A549 (cell line): ENCODE results near the gene AWAT2. TPM values are rescaled to one million over a fixed set of nuclear protein-coding genes. Genes with fewer than 3 reads are reported as not detected.

Experiments used
- ATAC-seq, 2 experiments: fragments of 200-7000 bp in 1 of 2; fragments of >200 bp in 1 of 2; cut with Nextera tagmentation in 1 of 2; cut with Tn5 transposase in 1 of 2; 3 replicates each; pipeline versions ENCODE4 v1.8.0 to v1.9.1; 2018 to 2020; ENCODE audit warnings: mild to moderate bottlenecking in 1 of 2, moderate library complexity in 1 of 2
- CTCF ChIA-PET: fragments of 300-600 bp; sonication (Branson Sonifier 250); formaldehyde crosslinking; extraction: SDS; loops from one replicate; lab custom pipeline; 2021; ENCODE audit warnings: antibody characterized with exemption, inconsistent platforms; lab: Yijun Ruan, JAX
- POLR2A ChIA-PET: fragments of 350-600 bp; formaldehyde crosslinking; extraction: SDS; loops from one replicate; lab custom pipeline; 2021; ENCODE audit warnings: antibody characterized with exemption, inconsistent platforms; lab: Yijun Ruan, JAX
- DNase-seq, 2 experiments: peaks; one replicate each; pipeline versions ENCODE4 v3.0.0 to v3.0.0-alpha.2; 2011 to 2016; ENCODE audit warnings: low read depth in 1 of 2, low spot score in 1 of 2
- FAIRE-seq: peaks from 2 replicates; lab custom pipeline; 2011; peaks lifted over from hg19 to GRCh38; lab: Jason Lieb, UNC
- H3K27ac ChIP-seq, 2 experiments: fragments of >200 bp; sonication (Bioruptor Twin); formaldehyde crosslinking; 3 replicates each; pipeline ENCODE4 v1.5.1; 2016 to 2017
- H3K4me1 ChIP-seq: fragments of >200 bp; sonication (Bioruptor Twin); formaldehyde crosslinking; 3 replicates; pipeline ENCODE4 v1.6.1; 2016
- H3K4me2 ChIP-seq: fragments of >200 bp; sonication (Bioruptor Twin); formaldehyde crosslinking; 3 replicates; pipeline ENCODE4 v1.6.1; 2016
- H3K4me3 ChIP-seq: fragments of >200 bp; sonication (Bioruptor Twin); formaldehyde crosslinking; 3 replicates; pipeline ENCODE4 v1.5.1; 2016
- H3K9me3 ChIP-seq: fragments of >200 bp; sonication (Bioruptor Twin); formaldehyde crosslinking; 3 replicates; pipeline ENCODE4 v1.6.1; 2016
- BHLHE40 ChIP-seq: IDR thresholded peaks from 2 replicates; pipeline ENCODE4 v1.6.1; 2012; ENCODE audit warnings: low read depth, low read length, inconsistent platforms
- CBX2 ChIP-seq: fragments of 200-600 bp; sonication (generic); IDR thresholded peaks from 2 replicates; pipeline ENCODE4 v1.6.1; 2016; ENCODE audit warnings: low read depth, mild to moderate bottlenecking, borderline replicate concordance
- EHMT2 ChIP-seq: fragments of 200-600 bp; sonication (generic); IDR thresholded peaks from 2 replicates; pipeline ENCODE4 v1.6.1; 2016; ENCODE audit warnings: antibody characterized with exemption, low read depth, mild to moderate bottlenecking, moderate library complexity
- ESRRA ChIP-seq: fragments of 150-350 bp; IDR thresholded peaks from 2 replicates; pipeline ENCODE4 v1.6.1; 2014; ENCODE audit warnings: mild to moderate bottlenecking, low read length, borderline replicate concordance
- FOSB ChIP-seq: fragments of 250-450 bp; sonication (Bioruptor Pico); IDR thresholded peaks from 2 replicates; pipeline ENCODE4 v1.5.0; 2020; ENCODE audit warnings: mild to moderate bottlenecking, moderate library complexity
- FOXS1 ChIP-seq: fragments of 250-450 bp; sonication (Bioruptor Pico); IDR thresholded peaks from 2 replicates; pipeline ENCODE4 v1.5.0; 2020; ENCODE audit warnings: mild to moderate bottlenecking, moderate library complexity
- NPAS2 ChIP-seq: fragments of 250-450 bp; sonication (Bioruptor Pico); IDR thresholded peaks from 2 replicates; pipeline ENCODE4 v1.8.0; 2022; ENCODE audit warnings: mild to moderate bottlenecking, moderate library complexity, borderline replicate concordance
- POLR2A ChIP-seq: IDR thresholded peaks from 2 replicates; pipeline ENCODE4 v1.6.1; 2012; ENCODE audit warnings: mild to moderate bottlenecking, low read length
- RAD21 ChIP-seq, 2 experiments: fragments of >200 bp in 1 of 2; sonication (Bioruptor Twin) in 1 of 2; formaldehyde crosslinking in 1 of 2; IDR thresholded peaks in 1 of 2; conservative IDR thresholded peaks in 1 of 2; 2 replicates in 1 of 2; 3 replicates in 1 of 2; pipeline ENCODE4 v1.6.1; 2012 to 2018; ENCODE audit warnings: inconsistent platforms in 1 of 2
- RNF2 ChIP-seq: fragments of 200-600 bp; sonication (generic); IDR thresholded peaks from 2 replicates; pipeline ENCODE4 v1.6.1; 2016; ENCODE audit warnings: low read depth, mild to moderate bottlenecking, antibody characterized with exemption, moderate library complexity, borderline replicate concordance
- SMC3 ChIP-seq: fragments of >200 bp; sonication (Bioruptor Twin); formaldehyde crosslinking; IDR thresholded peaks from 3 replicates; pipeline ENCODE4 v1.6.1; 2018; ENCODE audit warnings: inconsistent platforms
- SREBF2 ChIP-seq: fragments of 450-650 bp; IDR thresholded peaks from 2 replicates; pipeline ENCODE4 v1.6.1; 2014; ENCODE audit warnings: mild to moderate bottlenecking, moderate library complexity
- WGBS: methylation state at CpG from one replicate; pipeline ENCODE4 v1.1.6; 2017; ENCODE audit errors: missing lambda C conversion rate; 5-methylcytosine and 5-hydroxymethylcytosine counted together
- polyA plus RNA-seq, 4 experiments: library from polyadenylated mRNA; depleted of rRNA in 3 of 4; stranded (reverse); fragments of >200 nt; fragmentation: RNase III in 1 of 4; extraction: RNeasy Plus Mini Kit Qiagen cat#74134 plus additional on column Dnase treatment in 1 of 4; gene quantifications; 2 replicates in 3 of 4; 3 replicates in 1 of 4; pipeline ENCODE4 v1.2.3, GENCODE V29; 2011 to 2017
- TF ChIP-seq, protein P1 (sequence below): fragments of 450-650 bp; IDR thresholded peaks from 2 replicates; pipeline ENCODE4 v1.6.1; 2014; ENCODE audit warnings: antibody characterized with exemption
- TF ChIP-seq, protein P2 (sequence below): fragments of >200 bp; sonication (Bioruptor Twin); formaldehyde crosslinking; IDR thresholded peaks from 3 replicates; pipeline ENCODE4 v1.5.1; 2016
- TF ChIP-seq, protein P3 (sequence below): fragments of >200 bp; sonication (Bioruptor Twin); formaldehyde crosslinking; IDR thresholded peaks from 3 replicates; pipeline ENCODE4 v1.6.1; 2016
- TF ChIP-seq, protein P4 (sequence below): fragments of 250-450 bp; sonication (Bioruptor Pico); IDR thresholded peaks from 2 replicates; pipeline ENCODE4 v1.5.0; 2021; ENCODE audit warnings: mild to moderate bottlenecking, moderate library complexity, borderline replicate concordance

AWAT2 gene
- polyA plus RNA-seq, 2 of the 4 experiments (the other 2 are of a cell fraction) = not detected

DNA sequence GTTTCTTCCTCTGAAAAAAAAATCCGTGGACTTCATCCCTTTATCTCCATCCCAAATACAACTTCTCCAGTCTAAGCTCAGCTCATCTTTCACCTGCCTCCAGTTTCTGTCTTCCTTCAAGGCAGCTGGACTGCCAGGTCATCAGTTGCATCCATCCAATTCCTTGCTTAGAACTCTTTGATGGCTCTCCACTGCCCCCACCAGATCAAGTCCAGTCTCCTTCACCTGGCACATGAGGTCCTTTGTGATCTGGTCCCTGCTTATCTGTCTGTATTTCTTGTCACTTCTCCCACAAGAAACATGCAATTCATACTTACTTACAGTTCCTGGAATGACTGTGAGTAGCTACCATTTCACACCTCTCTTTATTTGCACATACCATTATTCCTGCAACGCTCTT is 46.3 kb upstream of the AWAT2 start:
- 20% methylated on average over 2 of the region's 2 CpGs for WGBS
- no peak overlapping the region for H3K4me2 ChIP-seq
- H3K4me1 ChIP-seq = no peaks in the 10 kb centered on the region
- no peaks in the 10 kb centered on the region for H3K9me3 ChIP-seq
- no peak for TF ChIP-seq BHLHE40
- TF ChIP-seq, protein P1, sequence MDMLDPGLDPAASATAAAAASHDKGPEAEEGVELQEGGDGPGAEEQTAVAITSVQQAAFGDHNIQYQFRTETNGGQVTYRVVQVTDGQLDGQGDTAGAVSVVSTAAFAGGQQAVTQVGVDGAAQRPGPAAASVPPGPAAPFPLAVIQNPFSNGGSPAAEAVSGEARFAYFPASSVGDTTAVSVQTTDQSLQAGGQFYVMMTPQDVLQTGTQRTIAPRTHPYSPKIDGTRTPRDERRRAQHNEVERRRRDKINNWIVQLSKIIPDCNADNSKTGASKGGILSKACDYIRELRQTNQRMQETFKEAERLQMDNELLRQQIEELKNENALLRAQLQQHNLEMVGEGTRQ = no peak
- no peak; the same call in 2 of the 3 replicates for TF ChIP-seq SMC3
- TF ChIP-seq SREBF2 = no peak
- TF ChIP-seq ESRRA = no peak
- TF ChIP-seq, protein P2, sequence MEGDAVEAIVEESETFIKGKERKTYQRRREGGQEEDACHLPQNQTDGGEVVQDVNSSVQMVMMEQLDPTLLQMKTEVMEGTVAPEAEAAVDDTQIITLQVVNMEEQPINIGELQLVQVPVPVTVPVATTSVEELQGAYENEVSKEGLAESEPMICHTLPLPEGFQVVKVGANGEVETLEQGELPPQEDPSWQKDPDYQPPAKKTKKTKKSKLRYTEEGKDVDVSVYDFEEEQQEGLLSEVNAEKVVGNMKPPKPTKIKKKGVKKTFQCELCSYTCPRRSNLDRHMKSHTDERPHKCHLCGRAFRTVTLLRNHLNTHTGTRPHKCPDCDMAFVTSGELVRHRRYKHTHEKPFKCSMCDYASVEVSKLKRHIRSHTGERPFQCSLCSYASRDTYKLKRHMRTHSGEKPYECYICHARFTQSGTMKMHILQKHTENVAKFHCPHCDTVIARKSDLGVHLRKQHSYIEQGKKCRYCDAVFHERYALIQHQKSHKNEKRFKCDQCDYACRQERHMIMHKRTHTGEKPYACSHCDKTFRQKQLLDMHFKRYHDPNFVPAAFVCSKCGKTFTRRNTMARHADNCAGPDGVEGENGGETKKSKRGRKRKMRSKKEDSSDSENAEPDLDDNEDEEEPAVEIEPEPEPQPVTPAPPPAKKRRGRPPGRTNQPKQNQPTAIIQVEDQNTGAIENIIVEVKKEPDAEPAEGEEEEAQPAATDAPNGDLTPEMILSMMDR = peak; percentile 16; the same call in 1 of the 3 replicates
- no peak for TF ChIP-seq NPAS2 (CRISPR knock-in tag)
- peak; percentile 27 to 52; a peak in 4 of 5 replicates for TF ChIP-seq RAD21 (conservative IDR thresholded peaks at IDR 0.05 in 1 of 2, IDR thresholded peaks at IDR 0.05 in 1 of 2)
- TF ChIP-seq, protein P3, sequence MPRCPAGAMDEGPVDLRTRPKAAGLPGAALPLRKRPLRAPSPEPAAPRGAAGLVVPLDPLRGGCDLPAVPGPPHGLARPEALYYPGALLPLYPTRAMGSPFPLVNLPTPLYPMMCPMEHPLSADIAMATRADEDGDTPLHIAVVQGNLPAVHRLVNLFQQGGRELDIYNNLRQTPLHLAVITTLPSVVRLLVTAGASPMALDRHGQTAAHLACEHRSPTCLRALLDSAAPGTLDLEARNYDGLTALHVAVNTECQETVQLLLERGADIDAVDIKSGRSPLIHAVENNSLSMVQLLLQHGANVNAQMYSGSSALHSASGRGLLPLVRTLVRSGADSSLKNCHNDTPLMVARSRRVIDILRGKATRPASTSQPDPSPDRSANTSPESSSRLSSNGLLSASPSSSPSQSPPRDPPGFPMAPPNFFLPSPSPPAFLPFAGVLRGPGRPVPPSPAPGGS = no peak
- no peak for TF ChIP-seq FOSB
- TF ChIP-seq RNF2 = no peak
- no peak for TF ChIP-seq CBX2
- TF ChIP-seq EHMT2 = no peak
- TF ChIP-seq POLR2A = no peak
- POLR2A ChIA-PET = no interaction called here
- no peak overlapping the region for H3K4me3 ChIP-seq
- ATAC-seq (peak; percentile 43 to 70; a peak in 2 of 6 replicates), DNase-seq (peak in 1 of 2 experiments; percentile 37), FAIRE-seq (no peak)
- CTCF ChIA-PET = interaction anchor here (0.7 to 4.8 kb wide), 15 partner anchors 9 to 672 kb away, joined by 3 to 55 read pairs (median 8); partner anchors contain the start of gene IGBP1
- no peak overlapping the region for H3K27ac ChIP-seq

DNA sequence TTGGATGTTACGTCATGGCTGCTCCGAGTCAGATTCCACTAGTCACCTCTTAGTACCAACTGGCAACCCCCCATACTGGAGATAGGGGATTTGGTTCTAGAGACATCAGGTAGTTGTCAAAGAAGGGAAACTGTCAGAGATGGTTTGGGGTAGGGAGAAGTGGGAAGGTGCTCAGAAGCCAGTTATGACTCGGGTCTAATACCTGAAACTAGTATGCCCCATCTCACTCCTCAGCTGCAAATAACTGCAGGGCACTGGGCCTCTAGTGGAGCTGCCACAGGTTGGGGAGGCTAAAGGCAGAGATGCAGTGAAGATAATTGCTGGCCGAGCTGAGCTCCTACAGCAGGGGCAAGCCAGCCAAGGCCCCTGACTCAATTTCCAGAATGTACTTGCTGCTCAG is 42.5 kb upstream of the AWAT2 start:
- WGBS = 26% methylated on average over 4 of the region's 4 CpGs
- FAIRE-seq (no peak), ATAC-seq (no peak), DNase-seq (no peak)
- H3K9me3 ChIP-seq = no peaks in the 10 kb centered on the region
- no peaks in the 10 kb centered on the region for H3K4me1 ChIP-seq
- H3K27ac ChIP-seq = no peak overlapping the region
- TF ChIP-seq, protein P2 = no peak
- no peak for TF ChIP-seq FOXS1 (CRISPR knock-in tag)
- TF ChIP-seq, protein P4, sequence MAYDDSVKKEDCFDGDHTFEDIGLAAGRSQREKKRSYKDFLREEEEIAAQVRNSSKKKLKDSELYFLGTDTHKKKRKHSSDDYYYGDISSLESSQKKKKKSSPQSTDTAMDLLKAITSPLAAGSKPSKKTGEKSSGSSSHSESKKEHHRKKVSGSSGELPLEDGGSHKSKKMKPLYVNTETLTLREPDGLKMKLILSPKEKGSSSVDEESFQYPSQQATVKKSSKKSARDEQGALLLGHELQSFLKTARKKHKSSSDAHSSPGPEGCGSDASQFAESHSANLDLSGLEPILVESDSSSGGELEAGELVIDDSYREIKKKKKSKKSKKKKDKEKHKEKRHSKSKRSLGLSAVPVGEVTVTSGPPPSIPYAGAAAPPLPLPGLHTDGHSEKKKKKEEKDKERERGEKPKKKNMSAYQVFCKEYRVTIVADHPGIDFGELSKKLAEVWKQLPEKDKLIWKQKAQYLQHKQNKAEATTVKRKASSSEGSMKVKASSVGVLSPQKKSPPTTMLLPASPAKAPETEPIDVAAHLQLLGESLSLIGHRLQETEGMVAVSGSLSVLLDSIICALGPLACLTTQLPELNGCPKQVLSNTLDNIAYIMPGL (CRISPR knock-in tag) = no peak
- no peak overlapping the region for H3K4me3 ChIP-seq
- ChIA-PET CTCF (interaction anchor here (1.3 kb wide), 1 partner anchor 41 kb away, joined by 3 read pairs; the partner anchor contains the start of gene IGBP1), POLR2A (no interaction called here)
- no peak overlapping the region for H3K4me2 ChIP-seq
